Stomach smooth muscle (tissue), 2 donors: ENCODE data around the gene ZBTB22.
A peak's percentile ranks its signal among the peaks of the same experiment; 100 is the strongest.

Experiments used
- H3K27ac ChIP-seq: one replicate; pipeline ENCODE4 v1.7.0; 2013; ENCODE audit warnings: mild to moderate bottlenecking, low read length, inconsistent platforms
- H3K27me3 ChIP-seq, 2 donors: one replicate each; pipeline ENCODE4 v1.7.0; 2013; ENCODE audit warnings: low read length in 2 of 2; ENCODE audit not compliant: insufficient read depth in 2 of 2, control insufficient read depth in 1 of 2
- H3K36me3 ChIP-seq, 2 donors: one replicate each; pipeline ENCODE4 v1.7.0; 2013; ENCODE audit warnings: low read length in 2 of 2; ENCODE audit not compliant: control insufficient read depth in 2 of 2, insufficient read depth in 2 of 2
- H3K4me1 ChIP-seq: one replicate; pipeline ENCODE4 v1.7.0; 2013; ENCODE audit warnings: low read length; ENCODE audit not compliant: control insufficient read depth, insufficient read depth
- H3K4me3 ChIP-seq, 2 donors: one replicate each; pipeline ENCODE4 v1.7.0; 2013; ENCODE audit warnings: low read length in 2 of 2
- H3K9ac ChIP-seq, 2 donors: one replicate each; pipeline ENCODE4 v1.7.0; 2013; ENCODE audit warnings: low read length in 2 of 2, mild to moderate bottlenecking in 1 of 2
- H3K9me3 ChIP-seq, 2 donors: one replicate each; pipeline ENCODE4 v1.7.0; 2013; ENCODE audit warnings: low read length in 2 of 2; ENCODE audit not compliant: control insufficient read depth in 2 of 2
- donor health status: healthy.
- donor health status: Pancreatic carcinoma.

Gene ZBTB22

DNA sequence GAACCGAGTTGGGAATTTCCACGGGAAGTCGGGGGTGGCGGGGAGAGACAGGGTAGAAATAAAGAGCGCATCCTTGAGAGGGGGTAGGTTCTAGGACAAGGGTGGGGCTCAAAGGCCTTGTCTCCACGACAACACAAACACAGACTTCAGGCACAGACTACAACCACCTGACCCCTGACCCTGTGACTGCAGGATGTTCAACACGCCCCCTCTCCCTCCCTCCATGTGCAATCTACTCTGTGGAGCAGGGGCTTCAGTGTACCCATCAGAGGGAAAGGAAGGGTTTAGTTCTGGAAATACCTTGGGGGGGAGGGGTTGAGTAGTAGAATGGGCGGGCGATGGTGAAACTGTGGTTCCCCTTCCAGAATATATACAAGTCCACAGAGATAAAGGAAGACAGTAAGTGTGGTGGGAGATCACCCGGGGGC, 3.0 kb downstream of the ZBTB22 start:
- Histone ChIP-seq H3K9me3 (no peaks in the 10 kb centered on the region), H3K27ac (peak overlapping the region; percentile 89), H3K27me3 (no peaks in the 10 kb centered on the region), H3K9ac (peak overlapping the region in 1 of 2 donors; percentile 91), H3K4me1 (peaks cover 45% of the 10 kb centered on the region), H3K4me3 (peak overlapping the region; percentile 91 to 99), H3K36me3 (peaks cover 8 to 11% of the 10 kb centered on the region in 2 donors)

DNA sequence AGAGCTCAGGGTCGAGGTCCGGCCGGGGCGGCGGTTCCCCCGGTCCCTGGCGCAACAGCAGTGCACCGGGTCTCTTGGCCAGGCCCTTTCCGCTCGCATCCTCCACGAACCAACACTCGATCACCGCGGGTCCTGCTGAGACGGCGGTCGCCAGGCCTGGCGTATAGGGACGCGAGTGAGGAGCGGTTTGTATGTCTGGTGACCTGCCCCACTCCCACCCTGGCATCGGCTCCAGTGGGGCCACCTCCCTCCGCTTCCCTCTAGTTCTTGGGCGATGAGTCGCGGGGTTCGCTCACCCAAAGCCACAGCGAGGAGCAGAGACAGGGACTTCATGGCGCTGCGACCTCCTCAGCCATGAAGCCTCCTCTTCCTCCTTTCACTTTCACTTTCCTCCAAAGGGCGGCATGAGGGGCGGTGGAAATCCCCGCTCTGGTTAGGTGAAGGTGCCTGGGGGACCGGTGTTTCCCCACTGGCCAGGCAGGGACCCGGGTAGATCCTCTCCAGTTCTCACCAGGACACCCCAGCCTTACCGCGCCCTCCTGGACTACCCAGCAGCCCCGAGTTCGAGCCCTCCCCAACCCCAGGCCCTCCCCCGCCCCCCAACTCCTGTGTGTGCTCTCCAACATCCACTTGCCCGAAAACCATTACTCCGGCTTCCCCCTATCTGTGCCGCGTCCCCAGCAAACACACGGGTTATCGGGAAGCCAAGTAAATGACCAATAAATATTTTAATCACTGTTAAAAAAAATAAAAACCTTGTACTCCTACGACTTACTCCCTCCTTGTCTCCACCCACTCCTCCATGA, 3.6 kb downstream of the ZBTB22 start, which contains the start of gene TAPBP:
TAPBP (minus strand) TSS at position 370 of the 806 bp plus-strand sequence; CDS start at position 333, 37 bp downstream.
- Histone ChIP-seq H3K36me3 (peaks cover 1 to 5% of the 10 kb centered on the region in 2 donors), H3K4me3 (peak within 1 kb of the TSS; percentile 91 to 99), H3K9me3 (no peaks in the 10 kb centered on the region), H3K27ac (peak within 1 kb of the TSS; percentile 89), H3K4me1 (peaks cover 43% of the 10 kb centered on the region), H3K27me3 (no peaks in the 10 kb centered on the region), H3K9ac (peak within 1 kb of the TSS; percentile 90 to 91)

DNA sequence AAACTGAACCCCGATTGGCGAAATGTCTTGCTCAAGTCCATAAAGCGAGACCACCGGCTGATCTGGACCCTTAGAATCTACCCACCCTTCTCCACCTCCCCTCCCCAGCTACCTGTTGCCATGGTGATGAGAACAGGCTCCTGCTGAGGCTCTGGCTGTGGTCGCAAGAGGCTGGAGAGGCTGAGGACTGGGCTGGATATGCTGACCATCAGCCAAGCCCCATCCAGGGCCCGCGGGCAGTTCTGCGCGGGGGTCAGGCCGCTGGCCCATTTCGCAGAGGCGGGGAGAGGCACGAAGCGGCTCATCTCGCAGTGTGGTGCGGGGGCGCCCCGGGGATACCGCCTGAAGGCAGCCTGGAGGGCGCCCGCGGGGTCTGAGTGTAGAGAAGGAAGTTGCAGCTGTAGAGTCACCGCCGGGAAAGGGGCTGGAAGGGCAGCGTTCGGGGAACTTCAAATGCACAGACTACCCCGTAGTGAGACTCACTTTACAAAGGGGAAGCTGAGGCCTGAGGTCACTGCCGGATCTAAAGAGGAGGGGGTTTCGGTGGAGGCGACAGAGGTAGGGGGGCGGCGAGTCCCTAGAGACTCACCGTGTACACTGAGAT, 4.3 kb downstream of the ZBTB22 start:
- Histone ChIP-seq H3K4me3 (peak overlapping the region; percentile 91 to 99), H3K9me3 (no peaks in the 10 kb centered on the region), H3K9ac (peak overlapping the region; percentile 90 to 91)

DNA sequence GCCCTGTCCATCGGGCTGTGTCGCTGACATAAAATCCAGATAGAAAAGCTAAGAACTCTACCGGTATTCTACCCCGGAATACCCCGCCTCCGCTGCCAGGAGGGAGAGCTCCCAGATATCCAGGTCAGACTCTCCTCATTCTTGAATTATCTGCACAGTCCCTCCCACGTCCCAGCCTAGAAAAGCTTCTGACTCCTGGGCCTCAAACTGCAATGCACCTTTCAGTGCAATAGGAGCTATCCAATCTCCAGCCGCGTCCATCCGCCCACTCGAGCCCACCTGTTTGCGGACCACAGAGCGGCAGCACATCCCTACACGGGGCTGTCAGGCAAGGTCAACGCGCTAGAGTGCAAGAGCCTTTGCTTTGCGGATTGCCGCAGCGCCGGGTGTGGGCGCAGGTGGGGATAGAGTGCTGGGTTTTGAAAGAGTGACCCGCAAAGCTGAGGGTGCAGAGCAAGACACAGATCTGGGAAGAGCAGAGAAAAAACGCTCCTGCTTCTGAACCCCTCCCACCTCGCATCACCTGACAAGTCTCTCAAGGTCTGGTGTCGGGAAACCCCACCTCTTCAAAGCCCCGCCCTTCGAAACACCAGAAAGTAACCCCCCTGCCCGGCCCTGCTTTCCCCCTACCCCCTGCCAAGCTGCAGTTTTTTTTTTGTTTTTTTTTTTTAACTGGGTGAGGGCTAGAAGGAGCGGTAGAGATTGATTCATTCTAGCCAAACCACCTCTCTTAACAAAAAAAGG, 5.0 kb downstream of the ZBTB22 start:
- Histone ChIP-seq H3K27ac (peak overlapping the region; percentile 89), H3K36me3 (peaks cover 0 to 2% of the 10 kb centered on the region in 2 donors), H3K4me1 (peaks cover 33% of the 10 kb centered on the region), H3K9me3 (no peaks in the 10 kb centered on the region), H3K4me3 (peak overlapping the region; percentile 91 to 99), H3K27me3 (no peaks in the 10 kb centered on the region), H3K9ac (peak overlapping the region; percentile 90 to 91)

More for the DNA sequence above, 4.3 kb downstream of the ZBTB22 start:
- Histone ChIP-seq H3K36me3 (peaks cover 0 to 2% of the 10 kb centered on the region in 2 donors), H3K27me3 (no peaks in the 10 kb centered on the region), H3K4me1 (peaks cover 36% of the 10 kb centered on the region), H3K27ac (peak overlapping the region; percentile 89)

DNA sequence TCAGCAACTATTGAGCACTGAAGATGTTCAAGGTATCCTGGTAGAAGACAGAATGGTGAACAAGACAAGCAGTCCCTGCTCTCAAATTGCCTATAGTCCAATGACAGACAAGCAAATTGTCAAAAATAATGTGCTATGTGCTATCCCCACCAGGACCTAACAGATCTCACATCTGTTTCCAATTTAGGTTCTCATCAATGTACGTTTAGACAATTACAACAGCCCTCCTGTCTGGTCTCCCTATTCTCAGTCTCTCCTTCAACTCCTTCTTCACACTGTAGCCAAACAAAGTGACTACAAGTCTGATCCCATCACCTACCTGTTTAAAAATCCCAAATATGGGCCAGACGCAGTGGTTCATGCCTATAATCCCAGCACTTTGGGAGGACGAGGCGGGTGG, 11.2 kb downstream of the ZBTB22 start:
- Histone ChIP-seq H3K4me3 (no peak overlapping the region), H3K9ac (no peak overlapping the region), H3K27me3 (no peaks in the 10 kb centered on the region), H3K4me1 (peaks cover 6% of the 10 kb centered on the region), H3K27ac (no peak overlapping the region), H3K36me3 (peaks cover 28 to 29% of the 10 kb centered on the region in 2 donors), H3K9me3 (no peaks in the 10 kb centered on the region)

DNA sequence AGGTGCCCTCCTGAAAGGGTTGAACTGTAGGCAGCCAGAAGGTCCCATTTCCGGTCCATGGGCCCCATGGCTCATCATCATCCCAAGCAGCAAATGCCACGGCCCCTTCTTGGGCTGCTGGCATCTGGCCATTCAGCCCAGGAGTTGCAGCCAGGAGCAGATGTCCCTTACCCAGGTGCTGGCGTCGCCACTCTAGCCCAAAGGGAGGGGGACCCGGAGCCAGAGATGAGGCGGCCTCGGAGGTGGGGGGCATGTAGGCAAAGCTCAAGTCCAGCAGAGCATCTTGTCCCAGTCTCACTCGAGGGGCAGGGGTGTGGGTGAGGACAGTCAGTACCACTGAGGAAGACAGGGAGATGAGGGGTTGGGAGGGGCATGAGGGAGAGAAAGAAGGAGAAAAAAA, 12.5 kb downstream of the ZBTB22 start:
- H3K27me3 ChIP-seq: no peaks in the 10 kb centered on the region
- no peak overlapping the region for H3K4me3 ChIP-seq
- H3K27ac ChIP-seq: no peak overlapping the region
- peaks cover 28 to 29% of the 10 kb centered on the region in 2 donors for H3K36me3 ChIP-seq
- no peaks in the 10 kb centered on the region for H3K9me3 ChIP-seq
- H3K9ac ChIP-seq: no peak overlapping the region
- H3K4me1 ChIP-seq: peaks cover 7% of the 10 kb centered on the region

DNA sequence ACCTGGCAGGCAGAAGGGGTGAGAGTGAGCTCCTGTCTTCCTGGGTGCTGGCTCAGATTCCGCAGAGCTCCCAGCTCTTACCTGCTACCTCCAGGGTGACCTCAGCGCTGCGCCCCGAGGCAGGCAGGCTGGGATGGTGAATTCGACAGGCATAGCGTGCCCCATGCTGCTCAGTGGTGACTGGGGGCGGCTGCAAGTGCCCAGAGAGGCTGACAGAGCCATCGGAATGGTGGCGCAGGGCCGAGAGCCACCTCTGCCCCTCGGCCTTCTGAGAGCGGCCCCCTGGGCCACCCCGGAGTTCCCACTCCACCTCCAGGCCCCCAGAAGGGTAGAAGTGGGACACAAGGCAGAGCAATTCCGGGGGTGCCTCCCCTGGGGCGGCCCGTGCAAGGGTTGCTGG, 13.3 kb downstream of the ZBTB22 start:
- no peak overlapping the region for H3K4me3 ChIP-seq
- no peak overlapping the region for H3K27ac ChIP-seq
- peaks cover 28 to 29% of the 10 kb centered on the region in 2 donors for H3K36me3 ChIP-seq
- H3K9me3 ChIP-seq: no peaks in the 10 kb centered on the region
- peaks cover 12% of the 10 kb centered on the region for H3K4me1 ChIP-seq
- H3K27me3 ChIP-seq: no peaks in the 10 kb centered on the region
- H3K9ac ChIP-seq: no peak overlapping the region

DNA sequence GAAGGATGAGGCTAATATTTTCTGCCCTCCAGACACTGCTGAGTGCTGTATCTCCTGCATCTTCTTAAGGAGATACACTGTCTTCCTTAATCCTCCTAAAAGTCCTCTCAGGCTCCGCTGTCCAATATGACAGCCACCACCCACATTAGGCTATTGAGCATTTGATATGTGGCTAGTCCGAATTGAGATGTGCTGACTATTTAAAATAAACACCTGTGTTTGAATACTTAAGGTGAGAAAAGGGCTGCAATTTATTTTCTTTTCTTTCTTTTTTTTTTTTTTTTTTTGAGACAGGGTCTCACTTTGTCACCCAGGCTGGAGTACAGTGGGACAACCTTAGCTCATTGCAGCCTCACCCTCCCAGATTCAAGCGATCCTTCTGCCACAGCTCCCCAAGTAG, 15.7 kb downstream of the ZBTB22 start:
- Histone ChIP-seq H3K27ac (no peak overlapping the region), H3K9ac (no peak overlapping the region), H3K27me3 (no peaks in the 10 kb centered on the region), H3K36me3 (peaks cover 27 to 28% of the 10 kb centered on the region in 2 donors), H3K4me3 (no peak overlapping the region), H3K9me3 (no peaks in the 10 kb centered on the region), H3K4me1 (peaks cover 26% of the 10 kb centered on the region)

DNA sequence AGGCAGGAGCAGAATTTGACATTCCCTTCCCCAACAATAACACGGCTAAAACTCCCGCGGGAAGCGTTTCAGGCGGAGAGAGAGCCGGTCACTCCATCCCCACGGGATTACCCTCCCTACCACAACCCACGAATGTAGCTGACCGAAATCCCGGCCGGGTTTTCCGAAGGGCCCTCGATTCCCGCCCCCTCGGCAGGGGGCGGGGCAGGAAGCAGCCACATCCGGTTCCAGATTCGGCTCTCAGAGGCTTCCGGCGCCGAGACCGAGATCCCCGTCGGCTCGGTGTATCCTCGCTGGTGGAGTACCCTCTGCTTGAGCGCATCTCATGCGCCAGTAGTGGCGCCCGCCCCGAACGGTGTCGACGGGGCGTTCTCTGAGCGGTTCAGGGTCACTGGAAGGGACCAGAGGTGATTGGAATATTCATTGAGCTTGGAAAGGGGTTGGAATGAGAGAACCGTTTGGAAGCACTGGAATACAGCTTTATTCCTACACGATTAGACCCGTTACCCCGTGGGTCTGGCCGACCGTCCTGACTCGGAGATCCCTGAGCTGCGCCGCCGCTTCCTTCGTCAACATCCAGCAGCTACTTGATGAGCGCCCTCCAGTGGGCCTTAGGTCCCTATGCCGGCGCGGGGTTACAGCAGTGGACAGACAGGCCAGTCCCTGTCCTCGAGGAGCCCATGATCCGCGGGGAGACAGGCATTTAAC, 18.2 kb downstream of the ZBTB22 start:
- peak overlapping the region; percentile 84 to 97 for H3K9ac ChIP-seq
- no peaks in the 10 kb centered on the region for H3K9me3 ChIP-seq
- peaks cover 16 to 22% of the 10 kb centered on the region in 2 donors for H3K36me3 ChIP-seq
- H3K4me3 ChIP-seq: peak overlapping the region; percentile 89 to 95
- H3K27me3 ChIP-seq: no peaks in the 10 kb centered on the region
- H3K4me1 ChIP-seq: peaks cover 20% of the 10 kb centered on the region
- peak overlapping the region; percentile 96 for H3K27ac ChIP-seq

DNA sequence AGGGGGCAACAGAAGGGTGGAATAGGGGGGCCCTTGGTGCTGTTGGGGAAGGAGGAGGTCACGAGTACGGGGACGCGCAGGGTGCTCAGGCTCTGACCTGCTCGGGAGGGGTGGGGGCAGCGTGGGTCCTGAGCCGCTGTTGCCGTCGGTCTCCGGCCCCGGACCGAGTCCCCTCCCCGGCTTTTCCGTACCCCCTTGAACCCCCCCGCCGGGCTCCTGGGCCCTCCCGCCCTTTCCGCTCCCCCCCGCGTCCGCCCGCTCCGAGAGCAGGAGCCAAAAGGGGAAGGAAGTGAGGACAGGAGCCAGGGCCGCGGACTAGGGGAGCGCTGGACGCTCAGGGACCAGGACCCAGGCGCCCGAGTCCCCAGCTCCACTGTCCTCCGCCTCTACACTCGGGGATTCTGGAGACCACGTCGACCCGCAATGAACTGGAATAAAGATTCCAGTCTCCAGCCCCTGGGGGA, 18.7 kb downstream of the ZBTB22 start, which contains the start of gene RGL2:
RGL2 (minus strand) TSS at position 170 of the 464 bp plus-strand sequence. CDS start 332 bp downstream, outside the sequence.
- H3K9me3 ChIP-seq: no peaks in the 10 kb centered on the region
- peak within 1 kb of the TSS; percentile 96 for H3K27ac ChIP-seq
- peaks cover 13 to 21% of the 10 kb centered on the region in 2 donors for H3K36me3 ChIP-seq
- no peaks in the 10 kb centered on the region for H3K27me3 ChIP-seq
- peak within 1 kb of the TSS; percentile 89 to 95 for H3K4me3 ChIP-seq
- H3K9ac ChIP-seq: peak within 1 kb of the TSS; percentile 84 to 97
- H3K4me1 ChIP-seq: peaks cover 20% of the 10 kb centered on the region
